Measurements from ENCODE around the gene HTRA1.

The HTRA1 gene

GRCh38 chr10:122466951-122467381 is 5.6 kb downstream of the HTRA1 start:
- H3K4me3 ChIP-seq (ENCODE audit: low read depth, low read length, poor library complexity, severe bottlenecking): no peak overlapping the region
- no peak overlapping the region for H3K27ac ChIP-seq (ENCODE audit: low read depth, low read length, poor library complexity, severe bottlenecking)
- H4K20me1 ChIP-seq (ENCODE audit: insufficient read depth, low read length): no peaks in the 10 kb centered on the region
- H3K36me3 ChIP-seq (ENCODE audit: insufficient read depth, low read length): no peaks in the 10 kb centered on the region
- H3K9me3 ChIP-seq (ENCODE audit: low read length): no peaks in the 10 kb centered on the region
- H3K27me3 ChIP-seq (ENCODE audit: insufficient read depth, low read length): no peaks in the 10 kb centered on the region
- no peaks in the 10 kb centered on the region for H3F3A ChIP-seq (ENCODE audit: insufficient read depth, low read length)
- TF ChIP-seq EZH2 (IDR thresholded peaks at IDR 0.05; ENCODE audit: borderline replicate concordance, low read length) (no peak), CTCF (IDR thresholded peaks at IDR 0.05; ENCODE audit: low read length) (no peak)
- H3K9me2 ChIP-seq (ENCODE audit: low read depth, low read length): no peaks in the 10 kb centered on the region
- H3K79me2 ChIP-seq (ENCODE audit: insufficient read depth, low read length): no peaks in the 10 kb centered on the region
- no peak overlapping the region for H2AFZ ChIP-seq (ENCODE audit: low read length)
- no peak overlapping the region for H3K9ac ChIP-seq (ENCODE audit: low read length)
- no peak overlapping the region for H3K4me2 ChIP-seq (ENCODE audit: low read length)
- H3K4me1 ChIP-seq (ENCODE audit: insufficient read depth, low read length, severe bottlenecking): no peaks in the 10 kb centered on the region

- no peaks in the 10 kb centered on the region for H3K27me3 ChIP-seq (ENCODE audit: insufficient read depth, low read length)
- no peak overlapping the region for H2AFZ ChIP-seq (ENCODE audit: low read length)
- H3K79me2 ChIP-seq (ENCODE audit: insufficient read depth, low read length): no peaks in the 10 kb centered on the region
- H4K20me1 ChIP-seq (ENCODE audit: insufficient read depth, low read length): no peaks in the 10 kb centered on the region
- no peak overlapping the region for H3K27ac ChIP-seq (ENCODE audit: low read depth, low read length, poor library complexity, severe bottlenecking)
- H3F3A ChIP-seq (ENCODE audit: insufficient read depth, low read length): no peaks in the 10 kb centered on the region
- H3K9me2 ChIP-seq (ENCODE audit: low read depth, low read length): no peaks in the 10 kb centered on the region
- no peaks in the 10 kb centered on the region for H3K9me3 ChIP-seq (ENCODE audit: low read length)
- H3K36me3 ChIP-seq (ENCODE audit: insufficient read depth, low read length): no peaks in the 10 kb centered on the region
- H3K4me3 ChIP-seq (ENCODE audit: low read depth, low read length, poor library complexity, severe bottlenecking): no peak overlapping the region
- no peaks in the 10 kb centered on the region for H3K4me1 ChIP-seq (ENCODE audit: insufficient read depth, low read length, severe bottlenecking)
- TF ChIP-seq CTCF (IDR thresholded peaks at IDR 0.05; ENCODE audit: low read length): no peak
- no peak for TF ChIP-seq EZH2 (IDR thresholded peaks at IDR 0.05; ENCODE audit: borderline replicate concordance, low read length)
- no peak overlapping the region for H3K9ac ChIP-seq (ENCODE audit: low read length)
- H3K4me2 ChIP-seq (ENCODE audit: low read length): no peak overlapping the region
Measured at GRCh38 chr10:122467701-122468100, 6.3 kb downstream of the HTRA1 start.

- Histone ChIP-seq H4K20me1 (ENCODE audit: insufficient read depth, low read length) (no peaks in the 10 kb centered on the region), H3K9me3 (ENCODE audit: low read length) (no peaks in the 10 kb centered on the region), H2AFZ (ENCODE audit: low read length) (no peak overlapping the region), H3K4me1 (ENCODE audit: insufficient read depth, low read length, severe bottlenecking) (no peaks in the 10 kb centered on the region), H3K79me2 (ENCODE audit: insufficient read depth, low read length) (no peaks in the 10 kb centered on the region), H3K27me3 (ENCODE audit: insufficient read depth, low read length) (no peaks in the 10 kb centered on the region), H3K9me2 (ENCODE audit: low read depth, low read length) (no peaks in the 10 kb centered on the region), H3K9ac (ENCODE audit: low read length) (no peak overlapping the region), H3K4me2 (ENCODE audit: low read length) (no peak overlapping the region), H3K36me3 (ENCODE audit: insufficient read depth, low read length) (no peaks in the 10 kb centered on the region), H3K27ac (ENCODE audit: low read depth, low read length, poor library complexity, severe bottlenecking) (no peak overlapping the region), H3K4me3 (ENCODE audit: low read depth, low read length, poor library complexity, severe bottlenecking) (no peak overlapping the region), H3F3A (ENCODE audit: insufficient read depth, low read length) (no peaks in the 10 kb centered on the region)
- TF ChIP-seq EZH2 (IDR thresholded peaks at IDR 0.05; ENCODE audit: borderline replicate concordance, low read length) (no peak), CTCF (IDR thresholded peaks at IDR 0.05; ENCODE audit: low read length) (no peak)
Measured at GRCh38 chr10:122468307-122468925, 7.1 kb downstream of the HTRA1 start.
